Adrenal gland (tissue), 12 donors: ENCODE measurements around the gene PLA2G2F. TPM values are rescaled to one million over a fixed set of nuclear protein-coding genes. Genes with fewer than 3 reads are reported as not detected.

Experiments
- DNase-seq, 7 donors: peaks; one replicate each; pipeline ENCODE4 v3.0.0-alpha.2; 2019 to 2020
- H3K27ac ChIP-seq, 5 donors: fragments of 200-600 bp; sonication (generic) in 4 of 5; 1 replicate in 3 of 5; 2 replicates in 2 of 5; pipeline versions ENCODE4 v1.5.1 to v1.8.0; 2016 to 2020; ENCODE audit warnings: mild to moderate bottlenecking in 1 of 5
- H3K27me3 ChIP-seq: fragments of 200-600 bp; 2 replicates; pipeline ENCODE4 v1.8.0; 2021
- H3K36me3 ChIP-seq, 2 donors: fragments of 200-600 bp; replicated peaks in 1 of 2; 1 replicate in 1 of 2; 2 replicates in 1 of 2; pipeline versions ENCODE4 v1.5.1 to v1.8.0; 2018 to 2022
- H3K4me1 ChIP-seq, 2 donors: fragments of 200-600 bp; replicated peaks in 1 of 2; 1 replicate in 1 of 2; 2 replicates in 1 of 2; pipeline versions ENCODE4 v1.5.1 to v1.8.0; 2018 to 2021
- H3K4me3 ChIP-seq, 4 donors: fragments of 200-600 bp; sonication (generic) in 3 of 4; one replicate each; pipeline ENCODE4 v1.5.1; 2016 to 2018
- H3K9me3 ChIP-seq, 3 donors: fragments of 200-600 bp; sonication (generic) in 1 of 3; replicated peaks in 1 of 3; 1 replicate in 2 of 3; 2 replicates in 1 of 3; pipeline versions ENCODE4 v1.5.1 to v1.8.0; 2016 to 2021
- POLR2A ChIP-seq, 2 donors: fragments of 450-650 bp; IDR thresholded peaks; one replicate each; pipeline ENCODE4 v1.6.1; 2017; ENCODE audit warnings: antibody characterized with exemption in 2 of 2, mild to moderate bottlenecking in 2 of 2, moderate library complexity in 1 of 2
- WGBS, 4 donors: extraction: QIAGEN DNeasy Blood & Tissue Kit in 2 of 4; methylation state at CpG; one replicate each; pipeline versions ENCODE4 v1.1.5 to v1.1.7; 2013 to 2017; 5-methylcytosine and 5-hydroxymethylcytosine counted together
- intact Hi-C, 2 donors: fragments of 100-400 bp; cut with DNase I; formaldehyde crosslinking; loops; one replicate each; pipeline versions ENCODE4 v1.14.1 to v1.15.0; 2022 to 2023
- polyA plus RNA-seq, 3 donors: library from polyadenylated mRNA; stranded (reverse); fragments of 200-250 nt in 2 of 3; fragments of 350-450 nt in 1 of 3; fragmentation: Illumina TruSeq in 1 of 3; extraction: RNeasy Lipid Tissue Mini Kit (QIAGEN cat#74804) in 1 of 3; gene quantifications; one replicate each; pipeline ENCODE4 v1.2.3, GENCODE V29; 2013 to 2014
- total RNA-seq, 9 donors: library from RNA; depleted of rRNA in 4 of 9; stranded (reverse); fragments of >200 nt in 4 of 9; fragments of 120-200 nt in 1 of 9; fragmentation: NEBNext Ultra II Directional in 1 of 9; extraction: Animal tissue kit (Norgen Biotek cat#: 25700) in 1 of 9; gene quantifications; one replicate each; pipeline versions ENCODE4 v1.1.0 to v1.2.4, GENCODE V29; 2013 to 2023
- TF ChIP-seq, protein P1 (sequence below), 6 experiments: fragments of 450-650 bp in 4 of 6; fragments of 200-600 bp in 2 of 6; sonication (generic) in 1 of 6; IDR thresholded peaks; 1 replicate in 5 of 6; 2 replicates in 1 of 6; pipeline versions ENCODE4 v1.5.1 to v1.8.0; 2016 to 2021; ENCODE audit warnings: antibody characterized with exemption in 6 of 6, mild to moderate bottlenecking in 2 of 6, moderate library complexity in 1 of 6
- donor health status: healthy with polysubstance abuse.
- donor health status: Bipolar disorder and iron deficiency.
- donor health status: DM: yes; HTN: yes; CAD: no.
- donor health status: DM: no; HTN: no; CAD: no.
- donor health status: DM: no; HTN: no; CAD: no.
- donor health status: DM: yes; HTN: yes; CAD: no.

PLA2G2F gene
- total and polyA plus RNA-seq, 12 donors = 0.08 TPM; not detected in 11

DNA sequence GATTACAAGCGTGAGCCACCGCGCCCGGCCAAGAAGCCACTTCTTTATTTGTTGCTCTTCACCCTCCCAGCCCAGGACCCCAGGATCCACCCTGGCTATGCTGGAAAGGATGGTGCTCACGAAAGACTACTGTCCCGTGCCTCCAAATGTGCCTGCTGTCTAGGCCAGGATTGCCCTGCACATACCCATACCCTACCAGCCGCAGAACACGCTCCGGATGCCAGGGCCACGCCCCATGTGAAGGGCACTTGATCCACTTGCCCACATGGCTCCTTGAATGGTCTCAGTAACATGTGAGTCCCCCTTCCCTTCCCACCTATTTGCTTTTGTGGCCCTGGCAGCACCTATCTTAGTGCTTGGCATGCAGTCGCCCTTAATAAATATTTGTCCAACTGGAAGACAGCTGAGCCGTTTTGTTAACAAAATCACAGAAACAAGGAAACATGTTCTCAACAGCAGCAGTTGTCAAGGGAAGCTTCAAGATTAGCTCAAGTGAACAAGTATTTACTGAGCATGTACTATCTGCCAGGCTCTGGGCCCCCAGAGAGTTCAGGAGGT is 33.0 kb downstream of the PLA2G2F start:
- WGBS, 4 donors = 94 to 98% (median 95%) methylated on average over 8 to 12 of the region's 12 CpGs
- no peaks in the 10 kb centered on the region for H3K27me3 ChIP-seq
- H3K4me3 ChIP-seq = no peak overlapping the region
- no peaks in the 10 kb centered on the region for H3K4me1 ChIP-seq
- intact Hi-C loops = no loop called here
- H3K36me3 ChIP-seq = no peaks in the 10 kb centered on the region
- no peak overlapping the region for H3K27ac ChIP-seq
- no peak for DNase-seq
- H3K9me3 ChIP-seq = no peaks in the 10 kb centered on the region
- no peak for TF ChIP-seq POLR2A (IDR thresholded peaks at IDR 0.05)
- TF ChIP-seq, protein P1, sequence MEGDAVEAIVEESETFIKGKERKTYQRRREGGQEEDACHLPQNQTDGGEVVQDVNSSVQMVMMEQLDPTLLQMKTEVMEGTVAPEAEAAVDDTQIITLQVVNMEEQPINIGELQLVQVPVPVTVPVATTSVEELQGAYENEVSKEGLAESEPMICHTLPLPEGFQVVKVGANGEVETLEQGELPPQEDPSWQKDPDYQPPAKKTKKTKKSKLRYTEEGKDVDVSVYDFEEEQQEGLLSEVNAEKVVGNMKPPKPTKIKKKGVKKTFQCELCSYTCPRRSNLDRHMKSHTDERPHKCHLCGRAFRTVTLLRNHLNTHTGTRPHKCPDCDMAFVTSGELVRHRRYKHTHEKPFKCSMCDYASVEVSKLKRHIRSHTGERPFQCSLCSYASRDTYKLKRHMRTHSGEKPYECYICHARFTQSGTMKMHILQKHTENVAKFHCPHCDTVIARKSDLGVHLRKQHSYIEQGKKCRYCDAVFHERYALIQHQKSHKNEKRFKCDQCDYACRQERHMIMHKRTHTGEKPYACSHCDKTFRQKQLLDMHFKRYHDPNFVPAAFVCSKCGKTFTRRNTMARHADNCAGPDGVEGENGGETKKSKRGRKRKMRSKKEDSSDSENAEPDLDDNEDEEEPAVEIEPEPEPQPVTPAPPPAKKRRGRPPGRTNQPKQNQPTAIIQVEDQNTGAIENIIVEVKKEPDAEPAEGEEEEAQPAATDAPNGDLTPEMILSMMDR (IDR thresholded peaks at IDR 0.05) = no peak

DNA sequence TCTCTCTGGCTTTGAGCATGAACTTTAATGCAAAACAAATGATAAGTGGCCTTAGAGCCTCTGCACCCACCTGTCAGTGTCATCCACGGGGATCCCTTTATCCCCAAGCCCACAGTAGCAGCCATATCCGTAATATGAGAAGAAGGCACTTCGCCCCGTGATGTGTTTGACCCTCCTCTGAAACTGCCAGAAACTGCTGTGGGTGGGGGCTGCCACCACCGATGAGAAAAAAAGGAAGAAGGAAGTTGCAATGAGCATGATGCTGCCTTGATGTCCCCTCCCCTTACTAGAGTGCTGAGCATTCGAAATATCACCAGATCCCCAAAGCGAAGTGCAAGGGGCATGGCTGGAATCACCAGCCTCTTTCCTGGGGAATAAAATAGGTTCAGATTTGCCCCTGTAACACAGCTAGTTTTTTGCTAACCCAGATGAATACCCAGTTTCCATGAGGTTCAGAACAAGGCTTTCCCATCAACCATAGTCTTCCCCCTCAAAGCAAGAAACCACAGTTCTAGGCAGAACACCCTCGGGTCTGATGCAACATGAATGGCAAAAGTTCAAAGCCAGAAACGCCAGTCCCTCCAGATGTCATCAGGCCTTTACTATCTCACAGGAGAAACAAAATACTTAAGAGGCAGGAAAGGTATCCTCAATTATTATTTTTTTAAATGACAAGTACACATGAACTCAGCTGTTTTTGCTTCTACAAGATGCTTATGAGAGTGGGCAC is 36.0 kb downstream of the PLA2G2F start:
- no peaks in the 10 kb centered on the region for H3K36me3 ChIP-seq
- H3K27me3 ChIP-seq = no peaks in the 10 kb centered on the region
- intact Hi-C loops = no loop called here
- peak overlapping the region in 1 of 5 donors; percentile 35 for H3K27ac ChIP-seq
- no peaks in the 10 kb centered on the region for H3K9me3 ChIP-seq
- peaks cover under 1% of the 10 kb centered on the region in 2 donors for H3K4me1 ChIP-seq
- TF ChIP-seq, protein P1 (IDR thresholded peaks at IDR 0.05) = no peak
- TF ChIP-seq POLR2A (IDR thresholded peaks at IDR 0.05) = no peak
- WGBS, 4 donors = 55 to 70% (median 62%) methylated on average over 9 of the region's 9 CpGs
- no peak for DNase-seq
- H3K4me3 ChIP-seq = no peak overlapping the region

DNA sequence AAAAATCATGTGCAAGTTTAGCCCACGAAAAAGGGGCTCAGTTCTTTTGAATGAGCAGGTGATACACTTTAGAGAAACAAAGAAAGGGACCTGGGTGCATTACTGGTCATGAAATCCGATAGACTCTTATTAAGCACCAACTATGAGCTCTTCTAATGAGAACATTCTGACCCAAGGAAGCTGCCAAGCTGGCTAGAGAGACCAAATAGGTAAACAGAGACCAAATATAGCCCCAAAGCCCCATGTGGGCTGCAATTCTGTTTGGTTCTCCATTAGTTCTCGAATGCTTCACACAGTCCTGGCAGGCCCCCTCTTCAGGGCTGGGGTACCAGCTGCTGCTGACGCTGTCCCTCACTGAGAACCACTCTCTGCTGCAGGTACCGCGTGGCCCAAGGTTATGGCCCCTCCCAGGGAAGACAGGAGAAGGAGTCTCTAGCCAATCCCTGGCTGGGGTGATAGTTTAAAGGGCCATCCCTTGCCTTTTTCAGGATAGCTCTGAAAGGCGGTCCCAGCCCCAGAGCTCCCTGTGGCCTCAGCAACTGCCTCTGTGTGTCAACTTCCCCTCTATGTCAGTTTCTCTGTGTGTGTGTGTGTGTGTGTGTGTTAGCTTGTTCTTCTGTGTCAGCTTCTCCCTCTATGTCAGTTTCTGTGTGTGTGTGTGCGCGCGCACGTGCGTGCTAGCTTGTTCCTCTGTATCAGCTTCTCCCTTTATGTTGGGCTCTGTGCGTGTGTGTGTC is 39.7 kb downstream of the PLA2G2F start:
- 80 to 92% (median 92%) methylated on average over 13 of the region's 13 CpGs for WGBS, 4 donors
- no peak overlapping the region for H3K4me3 ChIP-seq
- intact Hi-C loops = no loop called here
- H3K36me3 ChIP-seq = no peaks in the 10 kb centered on the region
- H3K27ac ChIP-seq = no peak overlapping the region
- peaks cover 7 to 10% of the 10 kb centered on the region in 2 donors for H3K4me1 ChIP-seq
- H3K27me3 ChIP-seq = no peaks in the 10 kb centered on the region
- DNase-seq = no peak
- TF ChIP-seq POLR2A (IDR thresholded peaks at IDR 0.05) = no peak
- TF ChIP-seq, protein P1 (IDR thresholded peaks at IDR 0.05) = no peak
- H3K9me3 ChIP-seq = no peaks in the 10 kb centered on the region

DNA sequence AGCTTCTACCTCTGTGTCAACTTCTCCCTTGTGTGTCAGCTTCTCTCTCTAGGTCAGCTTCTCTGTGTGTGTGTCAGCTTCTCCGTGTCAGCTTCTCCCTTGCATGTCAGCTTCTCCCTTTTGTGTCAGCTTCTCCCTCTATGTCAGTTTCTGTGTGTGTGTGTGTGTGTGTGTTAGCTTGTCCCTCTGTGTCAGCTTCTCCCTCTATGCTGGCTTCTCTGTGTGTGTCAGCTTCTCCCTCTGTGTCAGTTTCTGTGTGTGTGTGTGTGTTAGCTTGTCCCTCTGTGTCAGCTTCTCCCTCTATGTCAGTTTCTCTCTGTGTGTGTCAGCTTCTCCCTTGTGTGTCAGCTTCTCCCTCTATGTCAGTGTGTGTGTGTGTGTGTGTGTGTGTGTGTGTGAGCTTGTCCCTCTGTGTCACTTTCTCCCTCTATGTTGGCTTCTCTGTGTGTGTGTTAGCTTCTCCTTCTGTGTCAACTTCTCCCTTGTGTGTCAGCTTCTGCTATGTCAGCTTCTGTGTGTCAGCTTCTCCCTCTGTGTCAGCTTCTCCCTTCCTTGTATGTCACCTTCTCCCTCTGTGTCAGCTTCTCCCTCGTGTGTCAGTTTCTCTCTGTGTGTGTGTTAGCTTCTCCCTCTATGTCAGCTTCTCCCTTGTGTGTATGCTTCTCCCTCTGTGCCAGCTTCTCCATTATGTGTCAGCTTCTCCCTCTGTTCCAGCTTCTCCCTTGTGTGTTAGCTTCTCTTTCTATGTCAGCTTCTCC is 40.4 kb downstream of the PLA2G2F start:
- Histone ChIP-seq H3K4me1 (peaks cover 7 to 16% of the 10 kb centered on the region in 2 donors), H3K4me3 (no peak overlapping the region), H3K9me3 (no peaks in the 10 kb centered on the region), H3K27me3 (no peaks in the 10 kb centered on the region), H3K27ac (no peak overlapping the region), H3K36me3 (no peaks in the 10 kb centered on the region)
- TF ChIP-seq POLR2A (IDR thresholded peaks at IDR 0.05) = no peak
- TF ChIP-seq, protein P1 (IDR thresholded peaks at IDR 0.05) = no peak
- WGBS, 4 donors = 89 to 99% (median 95%) methylated on average over 2 of the region's 2 CpGs
- intact Hi-C loops = no loop called here
- DNase-seq = no peak
